Mesendoderm (in vitro differentiated cells): ENCODE results near the gene TOB2.
"Not testable (repeated sequence)": the region's sequence is repeated elsewhere in the genome, so short reads cannot be mapped to it uniquely, and the experiment has no call there.

ENCODE experiments used
- DNase-seq: peaks from one replicate; pipeline ENCODE4 v3.0.0; 2013
- H2AK5ac ChIP-seq: 2 replicates; pipeline ENCODE4 v1.6.1; 2013; ENCODE audit warnings: low read length, inconsistent platforms
- H2BK120ac ChIP-seq: 2 replicates; pipeline ENCODE4 v1.6.1; 2013; ENCODE audit warnings: low read depth, mild to moderate bottlenecking, low read length, moderate library complexity, mixed read lengths
- H2BK15ac ChIP-seq: replicated peaks from 2 replicates; pipeline ENCODE4 v1.6.1; 2013; ENCODE audit warnings: low read depth, mild to moderate bottlenecking, moderate library complexity
- H2BK5ac ChIP-seq: 2 replicates; pipeline ENCODE4 v1.6.1; 2013; ENCODE audit warnings: low read length, inconsistent platforms
- H3K18ac ChIP-seq: 2 replicates; pipeline ENCODE4 v1.6.1; 2013; ENCODE audit warnings: mild to moderate bottlenecking, low read length, mixed read lengths
- H3K23ac ChIP-seq: one replicate; pipeline ENCODE4 v1.6.1; 2013; ENCODE audit warnings: low read length
- H3K27ac ChIP-seq: 2 replicates; pipeline ENCODE4 v1.5.1; 2013; ENCODE audit warnings: low read depth, mild to moderate bottlenecking, inconsistent platforms, low read length, moderate library complexity
- H3K27me3 ChIP-seq: 2 replicates; pipeline ENCODE4 v1.6.1; 2013; ENCODE audit warnings: low read length, control low read depth, mild to moderate bottlenecking, inconsistent platforms; ENCODE audit not compliant: insufficient read depth, poor library complexity
- H3K36me3 ChIP-seq: 2 replicates; pipeline ENCODE4 v1.6.1; 2013; ENCODE audit warnings: low read length, inconsistent platforms; ENCODE audit not compliant: control insufficient read depth, insufficient read depth
- H3K4ac ChIP-seq: one replicate; pipeline ENCODE4 v1.6.1; 2013; ENCODE audit warnings: low read depth, mild to moderate bottlenecking, low read length, moderate library complexity
- H3K4me1 ChIP-seq: 2 replicates; pipeline ENCODE4 v1.6.1; 2013; ENCODE audit warnings: low read depth, low read length, inconsistent platforms; ENCODE audit not compliant: control insufficient read depth
- H3K4me2 ChIP-seq: 2 replicates; pipeline ENCODE4 v1.6.1; 2013; ENCODE audit warnings: low read length
- H3K4me3 ChIP-seq: 2 replicates; pipeline ENCODE4 v1.5.1; 2013; ENCODE audit warnings: mild to moderate bottlenecking, low read length
- H3K56ac ChIP-seq: one replicate; pipeline ENCODE4 v1.6.1; 2013; ENCODE audit warnings: low read length
- H3K79me1 ChIP-seq: 2 replicates; pipeline ENCODE4 v1.6.1; 2013; ENCODE audit warnings: low read length, inconsistent platforms
- H3K79me2 ChIP-seq: 2 replicates; pipeline ENCODE4 v1.6.1; 2013; ENCODE audit warnings: mild to moderate bottlenecking, low read length; ENCODE audit not compliant: control insufficient read depth, insufficient read depth
- H3K9ac ChIP-seq: 2 replicates; pipeline ENCODE4 v1.6.1; 2013; ENCODE audit warnings: low read length, inconsistent platforms
- H4K5ac ChIP-seq: one replicate; pipeline ENCODE4 v1.6.1; 2013; ENCODE audit warnings: low read length
- H4K8ac ChIP-seq: one replicate; pipeline ENCODE4 v1.6.1; 2013; ENCODE audit warnings: low read depth, mild to moderate bottlenecking, control low read depth, low read length, moderate library complexity
- WGBS: extraction: QIAGEN DNeasy Blood & Tissue Kit; methylation state at CpG from one replicate; pipeline ENCODE4 v1.1.7; 2013; ENCODE audit warnings: low lambda C conversion rate, missing lambda C conversion rate; ENCODE audit not compliant: insufficient coverage; ENCODE audit errors: extremely low coverage; 5-methylcytosine and 5-hydroxymethylcytosine counted together

The TOB2 gene

GRCh38 chr22:41405588-41405987 lies 41.0 kb downstream of the TOB2 start:
- Histone ChIP-seq H3K4ac (no peak overlapping the region), H4K5ac (no peak overlapping the region), H2BK5ac (no peak overlapping the region), H3K4me1 (no peaks in the 10 kb centered on the region), H3K9ac (no peak overlapping the region), H3K18ac (no peak overlapping the region), H3K27me3 (no peaks in the 10 kb centered on the region), H3K79me1 (no peaks in the 10 kb centered on the region), H4K8ac (no peak overlapping the region), H2BK120ac (no peak overlapping the region), H3K36me3 (no peaks in the 10 kb centered on the region), H3K56ac (no peak overlapping the region), H3K4me3 (no peak overlapping the region), H2BK15ac (no peak overlapping the region), H3K23ac (no peak overlapping the region), H3K4me2 (no peak overlapping the region), H3K79me2 (no peaks in the 10 kb centered on the region), H2AK5ac (no peak overlapping the region), H3K27ac (no peak overlapping the region)
- no CpG with 5 or more reads among the region's 8 CpGs for WGBS
- DNase-seq, result no peak

- no peak overlapping the region for H2BK15ac ChIP-seq
- H3K4me1 ChIP-seq, result no peaks in the 10 kb centered on the region
- no peak overlapping the region for H3K4me2 ChIP-seq
- WGBS, result no CpG with 5 or more reads among the region's 18 CpGs
- H3K27me3 ChIP-seq, result no peaks in the 10 kb centered on the region
- H3K79me2 ChIP-seq, result no peaks in the 10 kb centered on the region
- no peak overlapping the region for H3K27ac ChIP-seq
- H3K9ac ChIP-seq, result no peak overlapping the region
- H3K36me3 ChIP-seq, result no peaks in the 10 kb centered on the region
- H3K18ac ChIP-seq, result no peak overlapping the region
- no peak overlapping the region for H3K4me3 ChIP-seq
- no peak overlapping the region for H4K5ac ChIP-seq
- DNase-seq, result peak; percentile 88
- H3K4ac ChIP-seq, result no peak overlapping the region
- no peak overlapping the region for H3K23ac ChIP-seq
- H2BK120ac ChIP-seq, result no peak overlapping the region
- H2AK5ac ChIP-seq, result no peak overlapping the region
- H3K56ac ChIP-seq, result peak overlapping the region; percentile 65
- H3K79me1 ChIP-seq, result no peaks in the 10 kb centered on the region
- no peak overlapping the region for H2BK5ac ChIP-seq
- H4K8ac ChIP-seq, result no peak overlapping the region
Observed at GRCh38 chr22:41403532-41404318, 42.9 kb downstream of the TOB2 start.

- H3K56ac ChIP-seq, H3K27me3 ChIP-seq, H3K79me1 ChIP-seq, DNase-seq, H2BK5ac ChIP-seq, H3K79me2 ChIP-seq, H3K4ac ChIP-seq, H3K4me3 ChIP-seq, H4K5ac ChIP-seq, H3K23ac ChIP-seq, H2BK15ac ChIP-seq, H3K27ac ChIP-seq, H3K4me1 ChIP-seq, H3K4me2 ChIP-seq, H2BK120ac ChIP-seq, H3K9ac ChIP-seq, H3K18ac ChIP-seq, H2AK5ac ChIP-seq, H4K8ac ChIP-seq, H3K36me3 ChIP-seq: not testable (repeated sequence)
- WGBS, result no CpG with 5 or more reads among the region's 14 CpGs
Observed at GRCh38 chr22:41402851-41403250, 43.8 kb downstream of the TOB2 start.

- no peak overlapping the region for H3K4me2 ChIP-seq
- no peak overlapping the region for H3K23ac ChIP-seq
- H3K18ac ChIP-seq, result no peak overlapping the region
- no peak overlapping the region for H3K4me3 ChIP-seq
- no peaks in the 10 kb centered on the region for H3K4me1 ChIP-seq
- H4K8ac ChIP-seq, result no peak overlapping the region
- no peak overlapping the region for H2BK15ac ChIP-seq
- no peaks in the 10 kb centered on the region for H3K79me2 ChIP-seq
- H2AK5ac ChIP-seq, result no peak overlapping the region
- no peak overlapping the region for H3K4ac ChIP-seq
- no peak overlapping the region for H3K27ac ChIP-seq
- no peaks in the 10 kb centered on the region for H3K36me3 ChIP-seq
- no CpG with 5 or more reads among the region's 16 CpGs for WGBS
- no peaks in the 10 kb centered on the region for H3K79me1 ChIP-seq
- no peak overlapping the region for H2BK120ac ChIP-seq
- no peak overlapping the region for H3K56ac ChIP-seq
- no peak overlapping the region for H2BK5ac ChIP-seq
- DNase-seq, result no peak
- no peak overlapping the region for H3K9ac ChIP-seq
- H3K27me3 ChIP-seq, result no peaks in the 10 kb centered on the region
- no peak overlapping the region for H4K5ac ChIP-seq
Observed at GRCh38 chr22:41401781-41402648, 44.6 kb downstream of the TOB2 start.

GRCh38 chr22:41398921-41399320 lies 47.7 kb downstream of the TOB2 start:
- no peaks in the 10 kb centered on the region for H3K27me3 ChIP-seq
- H3K4me2 ChIP-seq, result no peak overlapping the region
- no peaks in the 10 kb centered on the region for H3K79me2 ChIP-seq
- H3K56ac ChIP-seq, result no peak overlapping the region
- no peak overlapping the region for H2AK5ac ChIP-seq
- H3K79me1 ChIP-seq, result no peaks in the 10 kb centered on the region
- H2BK120ac ChIP-seq, result no peak overlapping the region
- no peak overlapping the region for H3K23ac ChIP-seq
- H3K18ac ChIP-seq, result no peak overlapping the region
- H3K4me1 ChIP-seq, result no peaks in the 10 kb centered on the region
- no peak overlapping the region for H4K8ac ChIP-seq
- no peak overlapping the region for H2BK5ac ChIP-seq
- no peak overlapping the region for H3K4me3 ChIP-seq
- H3K4ac ChIP-seq, result no peak overlapping the region
- no peak for DNase-seq
- no peak overlapping the region for H3K9ac ChIP-seq
- no peak overlapping the region for H3K27ac ChIP-seq
- no peak overlapping the region for H4K5ac ChIP-seq
- H3K36me3 ChIP-seq, result no peaks in the 10 kb centered on the region
- WGBS, result no CpG with 5 or more reads among the region's 8 CpGs
- no peak overlapping the region for H2BK15ac ChIP-seq
